ENCODE data around the gene KCNIP1.

- TF ChIP-seq, protein P1, sequence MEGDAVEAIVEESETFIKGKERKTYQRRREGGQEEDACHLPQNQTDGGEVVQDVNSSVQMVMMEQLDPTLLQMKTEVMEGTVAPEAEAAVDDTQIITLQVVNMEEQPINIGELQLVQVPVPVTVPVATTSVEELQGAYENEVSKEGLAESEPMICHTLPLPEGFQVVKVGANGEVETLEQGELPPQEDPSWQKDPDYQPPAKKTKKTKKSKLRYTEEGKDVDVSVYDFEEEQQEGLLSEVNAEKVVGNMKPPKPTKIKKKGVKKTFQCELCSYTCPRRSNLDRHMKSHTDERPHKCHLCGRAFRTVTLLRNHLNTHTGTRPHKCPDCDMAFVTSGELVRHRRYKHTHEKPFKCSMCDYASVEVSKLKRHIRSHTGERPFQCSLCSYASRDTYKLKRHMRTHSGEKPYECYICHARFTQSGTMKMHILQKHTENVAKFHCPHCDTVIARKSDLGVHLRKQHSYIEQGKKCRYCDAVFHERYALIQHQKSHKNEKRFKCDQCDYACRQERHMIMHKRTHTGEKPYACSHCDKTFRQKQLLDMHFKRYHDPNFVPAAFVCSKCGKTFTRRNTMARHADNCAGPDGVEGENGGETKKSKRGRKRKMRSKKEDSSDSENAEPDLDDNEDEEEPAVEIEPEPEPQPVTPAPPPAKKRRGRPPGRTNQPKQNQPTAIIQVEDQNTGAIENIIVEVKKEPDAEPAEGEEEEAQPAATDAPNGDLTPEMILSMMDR (IDR thresholded peaks at IDR 0.05) = no peak
- TF ChIP-seq REST (IDR thresholded peaks at IDR 0.05; ENCODE audit: insufficient read depth in 1 of 2, low read depth in 2 of 2, low read length in 1 of 2) (no peak), POLR2AphosphoS5 (IDR thresholded peaks at IDR 0.05; ENCODE audit: low read depth, low read length) (no peak), TCF7L2 (IDR thresholded peaks at IDR 0.05; ENCODE audit: low read depth, low read length) (no peak), SIN3A (IDR thresholded peaks at IDR 0.05; ENCODE audit: borderline replicate concordance, insufficient read depth, low read depth, low read length) (no peak)
Measured at GRCh38 chr5:170769246-170769645, 265.4 kb downstream of the KCNIP1 start.

Data from Panc1 (cell line).